SK-N-SH treated with all-trans-retinoic acid at 6 μM for 48 hours (cell line): Measurements from ENCODE around the gene MLXIP.

Source experiments
- ATAC-seq: fragments of 200-7000 bp; cut with Tn5 transposase; 3 replicates; pipeline ENCODE4 v1.9.1; 2020; ENCODE audit warnings: mild to moderate bottlenecking, moderate library complexity
- ARNTL ChIP-seq: fragments of 450-650 bp; formaldehyde crosslinking; IDR thresholded peaks from 2 replicates; pipeline ENCODE4 v1.5.0; 2020; ENCODE audit warnings: low read depth, mild to moderate bottlenecking, moderate library complexity, borderline replicate concordance
- BACH2 ChIP-seq: fragments of 250-450 bp; sonication (Bioruptor Pico); IDR thresholded peaks from 2 replicates; pipeline ENCODE4 v1.9.0; 2021; ENCODE audit warnings: mild to moderate bottlenecking, borderline replicate concordance
- CSDC2 ChIP-seq: fragments of 250-450 bp; sonication (Bioruptor Pico); IDR thresholded peaks from 2 replicates; pipeline ENCODE4 v1.5.0; 2020; ENCODE audit warnings: mild to moderate bottlenecking, moderate library complexity
- CSRNP3 ChIP-seq: fragments of 250-450 bp; sonication (Bioruptor Pico); IDR thresholded peaks from 2 replicates; pipeline ENCODE4 v1.5.1; 2021; ENCODE audit warnings: mild to moderate bottlenecking, moderate library complexity
- ESRRG ChIP-seq: fragments of 250-450 bp; sonication (Bioruptor Pico); IDR thresholded peaks from 2 replicates; pipeline ENCODE4 v1.6.1; 2021; ENCODE audit warnings: mild to moderate bottlenecking
- GLIS3 ChIP-seq: fragments of 250-450 bp; sonication (Bioruptor Pico); IDR thresholded peaks from 2 replicates; pipeline ENCODE4 v1.5.0; 2020; ENCODE audit warnings: mild to moderate bottlenecking, moderate library complexity
- ISL1 ChIP-seq: fragments of 250-450 bp; sonication (Bioruptor Pico); IDR thresholded peaks from 2 replicates; pipeline ENCODE4 v2.1.2; 2022; ENCODE audit warnings: mild to moderate bottlenecking, moderate library complexity
- OSR1 ChIP-seq: fragments of 250-450 bp; sonication (Bioruptor Pico); IDR thresholded peaks from 2 replicates; pipeline ENCODE4 v1.8.0; 2022; ENCODE audit warnings: moderate library complexity, mild to moderate bottlenecking, inconsistent platforms
- PATZ1 ChIP-seq: fragments of 250-450 bp; sonication (Bioruptor Pico); IDR thresholded peaks from 2 replicates; pipeline ENCODE4 v1.8.0; 2020; ENCODE audit warnings: mild to moderate bottlenecking, moderate library complexity, borderline replicate concordance
- POU6F1 ChIP-seq: fragments of 250-450 bp; sonication (Bioruptor Pico); IDR thresholded peaks from 2 replicates; pipeline ENCODE4 v1.8.0; 2021; ENCODE audit warnings: low read depth, mild to moderate bottlenecking, moderate library complexity, borderline replicate concordance
- PPARA ChIP-seq: fragments of 250-450 bp; sonication (Bioruptor Pico); IDR thresholded peaks from 2 replicates; pipeline ENCODE4 v1.5.0; 2020; ENCODE audit warnings: mild to moderate bottlenecking, borderline replicate concordance
- RARB ChIP-seq: fragments of 250-450 bp; sonication (Bioruptor Pico); IDR thresholded peaks from 2 replicates; pipeline ENCODE4 v1.8.0; 2021; ENCODE audit warnings: mild to moderate bottlenecking, moderate library complexity
- TCF4 ChIP-seq: fragments of 250-450 bp; sonication (Bioruptor Pico); IDR thresholded peaks from 2 replicates; pipeline ENCODE4 v1.8.0; 2021; ENCODE audit warnings: mild to moderate bottlenecking, moderate library complexity, borderline replicate concordance
- TOX ChIP-seq: fragments of 250-450 bp; sonication (Bioruptor Pico); IDR thresholded peaks from 2 replicates; pipeline ENCODE4 v1.8.0; 2021; ENCODE audit warnings: mild to moderate bottlenecking, moderate library complexity, borderline replicate concordance
- ZC3H10 ChIP-seq: fragments of 250-450 bp; sonication (Bioruptor Pico); IDR thresholded peaks from 2 replicates; pipeline ENCODE4 v1.5.1; 2021; ENCODE audit warnings: mild to moderate bottlenecking, moderate library complexity
- ZFP30 ChIP-seq: fragments of 450-650 bp; formaldehyde crosslinking; IDR thresholded peaks from 2 replicates; pipeline ENCODE4 v1.5.0; 2022; ENCODE audit warnings: mild to moderate bottlenecking, moderate library complexity
- ZNF565 ChIP-seq: fragments of 450-650 bp; formaldehyde crosslinking; conservative IDR thresholded peaks from 2 replicates; pipeline ENCODE4 v1.5.0; 2020; ENCODE audit warnings: low read depth, mild to moderate bottlenecking, moderate library complexity
- ZNF70 ChIP-seq: fragments of 450-650 bp; formaldehyde crosslinking; IDR thresholded peaks from 2 replicates; pipeline ENCODE4 v1.5.0; 2020; ENCODE audit warnings: mild to moderate bottlenecking, moderate library complexity
- ZNF8 ChIP-seq: fragments of 450-650 bp; formaldehyde crosslinking; IDR thresholded peaks from 2 replicates; pipeline ENCODE4 v1.5.0; 2020; ENCODE audit warnings: mild to moderate bottlenecking, moderate library complexity

MLXIP gene

GRCh38 chr12:122137229-122137628 lies 58.7 kb downstream of the MLXIP start:
- ATAC-seq: no peak
- no peak for TF ChIP-seq BACH2 (CRISPR knock-in tag)
- TF ChIP-seq PPARA (CRISPR knock-in tag): no peak
- no peak for TF ChIP-seq ISL1 (CRISPR knock-in tag)
- TF ChIP-seq ESRRG (CRISPR knock-in tag): no peak
- TF ChIP-seq OSR1 (CRISPR knock-in tag): no peak
- no peak for TF ChIP-seq ZC3H10 (CRISPR knock-in tag)
- no peak for TF ChIP-seq ARNTL
- no peak for TF ChIP-seq ZNF8 (CRISPR knock-in tag)
- no peak for TF ChIP-seq CSRNP3
- TF ChIP-seq PATZ1 (CRISPR knock-in tag): no peak
- TF ChIP-seq POU6F1 (CRISPR knock-in tag): no peak
- no peak for TF ChIP-seq TOX (CRISPR knock-in tag)

GRCh38 chr12:122137681-122138080 lies 59.1 kb downstream of the MLXIP start:
- TF ChIP-seq ARNTL (no peak), GLIS3 (no peak), ZNF70 (CRISPR knock-in tag) (no peak), CSRNP3 (no peak), RARB (CRISPR knock-in tag) (no peak), BACH2 (CRISPR knock-in tag) (no peak), POU6F1 (CRISPR knock-in tag) (no peak)
- ATAC-seq: no peak

GRCh38 chr12:122138181-122138580 lies 59.6 kb downstream of the MLXIP start:
- TF ChIP-seq ZNF565 (CRISPR knock-in tag) (no peak), POU6F1 (CRISPR knock-in tag) (no peak), ZFP30 (CRISPR knock-in tag) (no peak), BACH2 (CRISPR knock-in tag) (no peak), PATZ1 (CRISPR knock-in tag) (no peak), CSRNP3 (no peak), RARB (CRISPR knock-in tag) (no peak), TCF4 (no peak), CSDC2 (CRISPR knock-in tag) (no peak)
- ATAC-seq: no peak
